ENCODE data around the gene CUX1. TPM values are rescaled to one million over a fixed set of nuclear protein-coding genes. Genes with fewer than 3 reads are reported as not detected.

Gene CUX1
- total RNA-seq, 1 experiment from 2014 or later: 39.6 TPM

DNA sequence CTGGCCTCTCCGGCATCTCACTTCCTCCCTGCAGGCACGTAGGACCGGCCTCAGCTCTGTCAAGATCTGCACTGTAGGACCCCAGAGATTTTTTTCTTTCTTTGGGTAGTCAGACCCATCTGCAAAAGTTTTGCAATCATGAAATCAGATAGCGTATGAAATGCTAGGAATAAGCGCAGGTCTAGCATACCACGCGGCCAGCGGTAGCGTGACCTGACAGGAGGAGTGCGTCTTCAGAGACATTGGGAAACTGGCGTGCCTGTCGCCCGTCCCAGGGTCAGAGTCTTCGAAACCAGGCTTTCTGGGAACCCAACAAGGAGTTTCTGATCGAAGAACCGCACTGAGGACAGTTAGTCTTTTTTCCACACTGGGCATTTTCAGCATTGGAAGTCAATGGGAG, 368.4 kb downstream of the CUX1 start:
- no peaks in the 10 kb centered on the region for H3K79me2 ChIP-seq (ENCODE audit: low read length)
- ATAC-seq (no peak), DNase-seq (no peak)
- H3K9me3 ChIP-seq (ENCODE audit: low read length): no peaks in the 10 kb centered on the region
- no peaks in the 10 kb centered on the region for H3K4me1 ChIP-seq (ENCODE audit: insufficient read depth, low read length)
- no peak overlapping the region for H3K9ac ChIP-seq (ENCODE audit: low read length)
- H3F3A ChIP-seq (ENCODE audit: low read length, unreplicated experiment): no peaks in the 10 kb centered on the region
- TF ChIP-seq EZH2phosphoT487 (IDR thresholded peaks at IDR 0.05; ENCODE audit: borderline replicate concordance, low read length) (no peak), EZH2 (IDR thresholded peaks at IDR 0.05; ENCODE audit: low read length, unreplicated experiment) (no peak), CTCF (conservative IDR thresholded peaks at IDR 0.05; ENCODE audit: low read depth, low read length) (no peak)
- H3K4me3 ChIP-seq (ENCODE audit: low read length): no peak overlapping the region
- no peaks in the 10 kb centered on the region for H3K36me3 ChIP-seq (ENCODE audit: low read depth, low read length)
- no TSS peak for BruUV-seq (replicated peaks)
- no peaks in the 10 kb centered on the region for H3K27me3 ChIP-seq (ENCODE audit: low read length)
- H4K20me1 ChIP-seq (ENCODE audit: low read length): no peaks in the 10 kb centered on the region
- CTCF ChIA-PET: no interaction called here
- H3K9me2 ChIP-seq (replicated peaks; ENCODE audit: low read length): no peaks in the 10 kb centered on the region
- no peak overlapping the region for H3K4me2 ChIP-seq (ENCODE audit: low read length)
- H3K27ac ChIP-seq (ENCODE audit: low read length): no peak overlapping the region
- POLR2A ChIA-PET (ENCODE audit: unreplicated experiment): no interaction called here
- intact Hi-C loops (cut with micrococcal nuclease): no loop called here
- no peak overlapping the region for H2AFZ ChIP-seq (ENCODE audit: low read length)

DNA sequence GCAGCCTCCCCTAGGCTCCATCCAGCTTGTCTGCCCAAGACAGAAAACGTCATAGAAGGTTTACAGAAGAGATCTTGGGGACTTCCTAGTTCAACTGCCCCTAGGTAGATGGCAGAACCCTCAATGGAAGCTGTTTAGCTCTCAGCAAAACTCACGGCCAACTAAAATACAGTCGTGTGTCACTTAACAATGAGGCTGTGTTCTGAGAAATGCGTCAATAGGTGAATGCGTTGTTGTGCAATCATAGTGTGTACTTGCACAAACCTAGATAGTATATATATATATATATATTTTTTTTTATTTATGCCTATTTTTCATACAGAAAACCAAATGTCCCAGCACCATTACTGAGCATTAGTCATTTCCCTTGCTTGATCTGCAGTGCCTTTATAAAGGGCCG, 368.9 kb downstream of the CUX1 start:
- TF ChIP-seq EZH2 (IDR thresholded peaks at IDR 0.05; ENCODE audit: low read length, unreplicated experiment) (no peak), CTCF (conservative IDR thresholded peaks at IDR 0.05; ENCODE audit: low read depth, low read length) (no peak), EZH2phosphoT487 (IDR thresholded peaks at IDR 0.05; ENCODE audit: borderline replicate concordance, low read length) (no peak)
- Histone ChIP-seq H3F3A (ENCODE audit: low read length, unreplicated experiment) (no peaks in the 10 kb centered on the region), H3K9me3 (ENCODE audit: low read length) (no peaks in the 10 kb centered on the region), H2AFZ (ENCODE audit: low read length) (no peak overlapping the region), H4K20me1 (ENCODE audit: low read length) (no peaks in the 10 kb centered on the region), H3K27ac (ENCODE audit: low read length) (no peak overlapping the region), H3K4me3 (ENCODE audit: low read length) (no peak overlapping the region), H3K36me3 (ENCODE audit: low read depth, low read length) (no peaks in the 10 kb centered on the region), H3K4me1 (ENCODE audit: insufficient read depth, low read length) (no peaks in the 10 kb centered on the region), H3K9me2 (replicated peaks; ENCODE audit: low read length) (no peaks in the 10 kb centered on the region), H3K27me3 (ENCODE audit: low read length) (no peaks in the 10 kb centered on the region), H3K4me2 (ENCODE audit: low read length) (no peak overlapping the region), H3K9ac (ENCODE audit: low read length) (no peak overlapping the region), H3K79me2 (ENCODE audit: low read length) (no peaks in the 10 kb centered on the region)
- ChIA-PET CTCF (no interaction called here), POLR2A (ENCODE audit: unreplicated experiment) (no interaction called here)
- DNase-seq: no peak
- ATAC-seq: no peak
- intact Hi-C loops (cut with micrococcal nuclease): no loop called here
- BruUV-seq (replicated peaks): no TSS peak

DNA sequence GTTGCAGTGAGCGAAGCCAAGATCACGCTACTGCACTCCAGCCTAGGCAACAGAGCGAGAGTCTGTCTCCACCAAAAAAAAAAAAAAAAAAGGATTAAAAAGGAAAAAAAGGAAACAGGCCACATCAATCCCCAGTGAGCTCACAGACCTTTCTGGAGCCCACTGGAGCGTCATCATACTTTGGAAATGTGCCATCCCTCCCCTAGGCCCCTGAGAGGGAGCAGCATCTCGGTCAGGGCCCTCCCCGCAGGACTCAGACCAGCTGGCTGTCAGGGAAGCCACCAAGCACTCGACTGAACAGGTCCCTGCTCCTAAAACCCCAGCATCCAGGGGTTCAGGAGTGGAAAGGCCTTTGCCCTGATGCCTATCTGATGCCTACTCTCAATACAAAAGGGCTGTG, 371.3 kb downstream of the CUX1 start:
- Histone ChIP-seq H3K27me3 (ENCODE audit: low read length) (no peaks in the 10 kb centered on the region), H3K9ac (ENCODE audit: low read length) (no peak overlapping the region), H3K27ac (ENCODE audit: low read length) (no peak overlapping the region), H3K4me1 (ENCODE audit: insufficient read depth, low read length) (no peaks in the 10 kb centered on the region), H3K9me3 (ENCODE audit: low read length) (no peaks in the 10 kb centered on the region), H3K9me2 (replicated peaks; ENCODE audit: low read length) (no peaks in the 10 kb centered on the region), H3K4me3 (ENCODE audit: low read length) (no peak overlapping the region), H2AFZ (ENCODE audit: low read length) (no peak overlapping the region), H3F3A (ENCODE audit: low read length, unreplicated experiment) (no peaks in the 10 kb centered on the region), H3K36me3 (ENCODE audit: low read depth, low read length) (no peaks in the 10 kb centered on the region), H3K4me2 (ENCODE audit: low read length) (no peak overlapping the region), H4K20me1 (ENCODE audit: low read length) (no peaks in the 10 kb centered on the region), H3K79me2 (ENCODE audit: low read length) (no peaks in the 10 kb centered on the region)
- ATAC-seq (no peak), DNase-seq (no peak)
- TF ChIP-seq CTCF (conservative IDR thresholded peaks at IDR 0.05; ENCODE audit: low read depth, low read length) (no peak), EZH2phosphoT487 (IDR thresholded peaks at IDR 0.05; ENCODE audit: borderline replicate concordance, low read length) (no peak)
- intact Hi-C loops (cut with micrococcal nuclease): no loop called here
- CTCF ChIA-PET: no interaction called here
- POLR2A ChIA-PET (ENCODE audit: unreplicated experiment): no interaction called here
- BruUV-seq (replicated peaks): no TSS peak
